ENCODE data around the gene GLI1.
"Not testable (repeated sequence)": the region's sequence is repeated elsewhere in the genome, so short reads cannot be mapped to it uniquely, and the experiment has no call there.

GRCh38 chr12:57495051-57495701, 35.6 kb downstream of the GLI1 start:
- not testable (repeated sequence) for TF ChIP-seq POLR2AphosphoS5 (IDR thresholded peaks at IDR 0.05; ENCODE audit: low read depth); CTCF (IDR thresholded peaks at IDR 0.05; ENCODE audit: insufficient read depth, low read length); SPI1 (IDR thresholded peaks at IDR 0.05; ENCODE audit: borderline replicate concordance, low read depth)
